Nephron (organoid): ENCODE data around the gene DPPA3.

Source experiments
- H3K27ac Mint-ChIP-seq, 3 experiments: 2 replicates each; pipeline ENCODE4 v1.8.0; 2020; ENCODE audit warnings: mixed read lengths in 3 of 3, mild to moderate bottlenecking in 2 of 3, moderate library complexity in 1 of 3
- H3K27me3 Mint-ChIP-seq: 2 replicates; pipeline ENCODE4 v1.8.0; 2021; ENCODE audit warnings: low read depth, mild to moderate bottlenecking, moderate library complexity, mixed read lengths
- H3K36me3 Mint-ChIP-seq: 2 replicates; pipeline ENCODE4 v1.8.0; 2020; ENCODE audit warnings: low read depth, mixed read lengths
- H3K4me1 Mint-ChIP-seq: 2 replicates; pipeline ENCODE4 v1.8.0; 2020; ENCODE audit warnings: mixed read lengths
- H3K4me3 Mint-ChIP-seq, 3 experiments: 2 replicates each; pipeline ENCODE4 v1.8.0; 2020; ENCODE audit warnings: mild to moderate bottlenecking in 3 of 3, mixed read lengths in 3 of 3, moderate library complexity in 2 of 3
- H3K9me3 Mint-ChIP-seq: 2 replicates; pipeline ENCODE4 v1.8.0; 2020; ENCODE audit warnings: mixed read lengths
- TF ChIP-seq, protein P1 (sequence below), 3 experiments: fragments of 200-600 bp; sonication (generic); IDR thresholded peaks; one replicate each; pipeline ENCODE4 v1.5.0; 2021; ENCODE audit warnings: antibody characterized with exemption in 3 of 3; ENCODE audit not compliant: unreplicated experiment in 3 of 3

The DPPA3 gene

DNA sequence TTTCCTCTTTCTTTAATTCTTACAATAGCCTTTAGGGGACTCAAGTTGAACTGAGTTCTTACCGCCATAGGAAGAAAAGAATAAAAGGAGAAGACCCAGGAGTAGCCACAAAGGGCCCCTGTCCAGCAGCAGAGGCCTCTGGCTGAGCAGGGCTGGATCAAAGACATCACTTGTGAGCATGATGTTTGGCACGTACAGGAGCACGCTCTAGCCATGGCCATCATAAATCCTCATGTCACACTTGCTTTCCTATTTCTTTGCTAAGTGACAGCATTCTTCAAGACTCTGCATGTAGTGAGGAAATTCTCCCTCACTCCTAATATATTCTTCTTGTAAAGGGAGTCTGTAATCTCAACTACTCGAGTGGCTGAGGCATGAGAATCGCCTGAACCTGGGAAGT, 20.3 kb downstream of the DPPA3 start:
- no peak overlapping the region for H3K4me3 Mint-ChIP-seq
- H3K27ac Mint-ChIP-seq: peak overlapping the region; percentile 55 to 85 (median 84)
- H3K27me3 Mint-ChIP-seq: no peaks in the 10 kb centered on the region
- H3K9me3 Mint-ChIP-seq: no peaks in the 10 kb centered on the region
- peaks cover 19% of the 10 kb centered on the region for H3K4me1 Mint-ChIP-seq
- TF ChIP-seq, protein P1, sequence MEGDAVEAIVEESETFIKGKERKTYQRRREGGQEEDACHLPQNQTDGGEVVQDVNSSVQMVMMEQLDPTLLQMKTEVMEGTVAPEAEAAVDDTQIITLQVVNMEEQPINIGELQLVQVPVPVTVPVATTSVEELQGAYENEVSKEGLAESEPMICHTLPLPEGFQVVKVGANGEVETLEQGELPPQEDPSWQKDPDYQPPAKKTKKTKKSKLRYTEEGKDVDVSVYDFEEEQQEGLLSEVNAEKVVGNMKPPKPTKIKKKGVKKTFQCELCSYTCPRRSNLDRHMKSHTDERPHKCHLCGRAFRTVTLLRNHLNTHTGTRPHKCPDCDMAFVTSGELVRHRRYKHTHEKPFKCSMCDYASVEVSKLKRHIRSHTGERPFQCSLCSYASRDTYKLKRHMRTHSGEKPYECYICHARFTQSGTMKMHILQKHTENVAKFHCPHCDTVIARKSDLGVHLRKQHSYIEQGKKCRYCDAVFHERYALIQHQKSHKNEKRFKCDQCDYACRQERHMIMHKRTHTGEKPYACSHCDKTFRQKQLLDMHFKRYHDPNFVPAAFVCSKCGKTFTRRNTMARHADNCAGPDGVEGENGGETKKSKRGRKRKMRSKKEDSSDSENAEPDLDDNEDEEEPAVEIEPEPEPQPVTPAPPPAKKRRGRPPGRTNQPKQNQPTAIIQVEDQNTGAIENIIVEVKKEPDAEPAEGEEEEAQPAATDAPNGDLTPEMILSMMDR (IDR thresholded peaks at IDR 0.05; ENCODE audit: unreplicated experiment in 3 of 3): no peak
- H3K36me3 Mint-ChIP-seq: no peaks in the 10 kb centered on the region

DNA sequence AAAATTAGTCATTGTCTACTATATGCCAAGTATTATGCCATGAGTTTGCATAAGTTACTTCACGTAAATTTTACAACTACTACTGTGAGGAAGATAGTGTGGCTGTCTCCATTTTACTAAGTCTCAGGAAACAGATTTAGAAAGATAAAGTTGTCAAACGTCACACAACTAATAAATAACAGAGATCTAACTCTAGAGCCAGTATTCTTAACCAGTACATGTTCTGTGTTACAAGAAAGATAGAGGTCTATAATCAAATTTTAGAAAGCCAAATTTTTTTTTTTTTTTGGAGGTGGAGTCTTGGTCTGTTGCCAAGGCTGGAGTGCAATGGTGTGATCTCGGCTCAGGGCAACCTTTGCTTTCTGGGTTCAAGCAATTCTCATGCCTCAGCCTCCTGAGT, 21.8 kb downstream of the DPPA3 start:
- H3K36me3 Mint-ChIP-seq: no peaks in the 10 kb centered on the region
- H3K27me3 Mint-ChIP-seq: no peaks in the 10 kb centered on the region
- H3K4me3 Mint-ChIP-seq: no peak overlapping the region
- no peaks in the 10 kb centered on the region for H3K9me3 Mint-ChIP-seq
- TF ChIP-seq, protein P1 (IDR thresholded peaks at IDR 0.05; ENCODE audit: unreplicated experiment in 3 of 3): no peak
- no peak overlapping the region for H3K27ac Mint-ChIP-seq
- peaks cover 19% of the 10 kb centered on the region for H3K4me1 Mint-ChIP-seq

DNA sequence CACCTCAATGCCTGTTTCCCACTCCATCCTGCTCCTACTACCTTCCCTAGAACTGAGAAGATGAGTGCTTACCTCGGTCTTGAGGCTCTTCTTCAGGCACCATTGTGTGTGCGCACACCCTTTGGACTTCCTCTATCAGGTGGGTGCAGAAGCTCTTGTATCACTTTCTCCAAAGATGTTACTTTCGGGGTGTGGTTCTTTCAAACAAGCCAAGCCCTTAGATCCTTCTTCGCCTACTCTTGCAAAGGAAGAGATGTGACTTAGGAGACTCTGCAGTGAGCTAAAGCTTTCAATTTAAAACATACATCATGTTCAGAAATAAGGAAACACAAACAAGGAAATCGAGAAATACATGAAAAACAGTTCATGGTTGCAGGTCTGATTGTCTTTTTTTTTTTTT, 36.0 kb downstream of the DPPA3 start, which contains the start of gene CLEC4C:
TSS of gene CLEC4C (minus strand) at position 130 of the 400 bp plus-strand sequence. CDS start at position 103, 27 bp downstream.
- Mint-ChIP-seq H3K36me3 (no peaks in the 10 kb centered on the region), H3K27ac (no peak within 1 kb of the TSS), H3K27me3 (peaks cover 3% of the 10 kb centered on the region), H3K4me1 (no peaks in the 10 kb centered on the region), H3K9me3 (peaks cover 17% of the 10 kb centered on the region), H3K4me3 (no peak within 1 kb of the TSS)
- TF ChIP-seq, protein P1 (IDR thresholded peaks at IDR 0.05; ENCODE audit: unreplicated experiment in 3 of 3): no peak

DNA sequence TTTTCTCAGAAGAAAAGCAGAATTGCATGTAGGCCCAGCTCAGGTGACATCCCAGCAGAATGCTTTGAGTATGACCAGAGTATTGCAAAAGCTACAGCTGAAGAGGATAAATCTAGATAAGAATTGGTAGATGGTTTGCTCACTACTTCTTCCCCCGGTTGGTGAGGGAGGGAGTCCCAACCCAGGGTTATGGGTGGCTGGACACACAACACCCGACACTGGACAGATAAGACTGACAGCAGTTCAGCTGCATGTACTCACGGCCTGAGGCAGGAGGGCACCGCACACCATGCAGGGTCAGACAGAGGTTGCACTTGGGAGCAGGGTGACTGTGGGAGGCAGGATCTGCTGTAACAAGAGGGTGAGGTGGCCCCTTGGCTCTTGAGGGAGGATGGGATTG, 37.6 kb downstream of the DPPA3 start:
- Mint-ChIP-seq H3K4me1 (no peaks in the 10 kb centered on the region), H3K4me3 (no peak overlapping the region), H3K27ac (no peak overlapping the region), H3K9me3 (peaks cover 9% of the 10 kb centered on the region), H3K27me3 (peaks cover 3% of the 10 kb centered on the region), H3K36me3 (no peaks in the 10 kb centered on the region)
- TF ChIP-seq, protein P1 (IDR thresholded peaks at IDR 0.05; ENCODE audit: unreplicated experiment in 3 of 3): no peak

DNA sequence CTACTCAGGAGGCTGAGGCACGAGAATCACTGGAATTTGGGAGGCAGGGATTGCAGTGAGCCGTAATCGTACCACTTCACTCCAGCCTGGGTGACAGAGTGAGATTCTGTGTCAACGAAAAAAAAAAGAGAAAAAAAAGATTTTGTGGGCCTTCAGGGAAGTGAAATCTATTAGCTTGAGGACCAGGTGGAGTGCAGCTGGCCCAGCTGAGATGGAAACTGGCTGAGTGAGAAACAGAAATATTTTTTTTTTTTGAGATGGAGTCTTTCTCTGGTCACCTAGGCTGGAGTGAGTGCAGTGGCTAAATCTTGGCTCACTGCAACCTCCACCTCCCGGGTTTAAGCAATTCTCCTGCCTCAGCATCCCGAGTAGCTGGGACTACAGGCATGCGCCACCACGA, 38.2 kb downstream of the DPPA3 start:
- Mint-ChIP-seq H3K4me1 (no peaks in the 10 kb centered on the region), H3K9me3 (peaks cover 9% of the 10 kb centered on the region), H3K27me3 (peaks cover 3% of the 10 kb centered on the region), H3K27ac (no peak overlapping the region), H3K36me3 (no peaks in the 10 kb centered on the region), H3K4me3 (no peak overlapping the region)
- TF ChIP-seq, protein P1 (IDR thresholded peaks at IDR 0.05; ENCODE audit: unreplicated experiment in 3 of 3): no peak

DNA sequence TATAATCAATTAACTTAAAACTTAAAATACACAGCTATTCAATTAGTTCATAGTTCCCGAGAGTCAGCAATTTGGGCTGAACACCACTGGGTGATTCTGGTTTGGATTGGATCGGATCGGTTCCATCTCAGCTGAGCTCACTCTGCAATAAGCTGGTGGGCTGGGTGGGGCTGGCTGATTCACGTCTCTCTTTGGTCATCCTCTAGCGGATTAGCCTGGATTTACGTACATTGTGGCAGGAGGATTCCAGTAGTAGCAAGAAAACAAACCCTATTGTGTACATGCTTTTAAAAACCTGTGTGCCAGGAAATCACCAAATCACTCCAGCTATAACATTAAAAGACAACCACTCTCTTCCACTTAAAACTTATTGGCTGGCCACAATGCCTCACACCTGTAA, 39.1 kb downstream of the DPPA3 start:
- Mint-ChIP-seq H3K4me1 (no peaks in the 10 kb centered on the region), H3K36me3 (no peaks in the 10 kb centered on the region), H3K27ac (no peak overlapping the region), H3K4me3 (no peak overlapping the region), H3K9me3 (peaks cover 4% of the 10 kb centered on the region), H3K27me3 (peaks cover 3% of the 10 kb centered on the region)
- TF ChIP-seq, protein P1 (IDR thresholded peaks at IDR 0.05; ENCODE audit: unreplicated experiment in 3 of 3): no peak
